Progenitor cell of endocrine pancreas (in vitro differentiated cells): ENCODE results near the gene GOLGA6C. TPM values are rescaled to one million over a fixed set of nuclear protein-coding genes. Genes with fewer than 3 reads are reported as not detected.

Experiments used
- DNase-seq: peaks from one replicate; pipeline ENCODE4 v3.0.0; 2021; ENCODE audit warnings: low spot score; ENCODE audit not compliant: unreplicated experiment
- H3K27ac Mint-ChIP-seq: 2 replicates; pipeline ENCODE4 v1.8.0; 2021; ENCODE audit warnings: mild to moderate bottlenecking, moderate library complexity, mixed read lengths
- H3K27me3 Mint-ChIP-seq: 2 replicates; pipeline ENCODE4 v1.8.0; 2021; ENCODE audit warnings: mixed read lengths
- H3K36me3 Mint-ChIP-seq: 2 replicates; pipeline ENCODE4 v1.8.0; 2022; ENCODE audit warnings: mixed read lengths; ENCODE audit not compliant: insufficient read depth
- H3K4me1 Mint-ChIP-seq: 2 replicates; pipeline ENCODE4 v1.8.0; 2021; ENCODE audit warnings: low read depth, mixed read lengths
- H3K4me3 Mint-ChIP-seq: 2 replicates; pipeline ENCODE4 v1.8.0; 2021; ENCODE audit warnings: low read depth, mild to moderate bottlenecking, moderate library complexity, mixed read lengths
- H3K9me3 Mint-ChIP-seq: 2 replicates; pipeline ENCODE4 v1.8.0; 2021; ENCODE audit warnings: low read depth, mixed read lengths
- total RNA-seq: library from RNA; stranded (reverse); gene quantifications from 2 replicates; pipeline ENCODE4 v1.2.1, GENCODE V29; 2021
- TF ChIP-seq, protein P1 (sequence below): fragments of 200-600 bp; sonication (generic); IDR thresholded peaks from one replicate; pipeline ENCODE4 v1.5.0; 2021; ENCODE audit warnings: antibody characterized with exemption, mild to moderate bottlenecking; ENCODE audit not compliant: unreplicated experiment

Gene GOLGA6C
- total RNA-seq, 1 donor from 2014 or later = not detected

- no peaks in the 10 kb centered on the region for H3K9me3 Mint-ChIP-seq
- no peak overlapping the region for H3K27ac Mint-ChIP-seq
- H3K36me3 Mint-ChIP-seq = no peaks in the 10 kb centered on the region
- H3K27me3 Mint-ChIP-seq = peaks cover 25% of the 10 kb centered on the region
- H3K4me3 Mint-ChIP-seq = no peak overlapping the region
- TF ChIP-seq, protein P1, sequence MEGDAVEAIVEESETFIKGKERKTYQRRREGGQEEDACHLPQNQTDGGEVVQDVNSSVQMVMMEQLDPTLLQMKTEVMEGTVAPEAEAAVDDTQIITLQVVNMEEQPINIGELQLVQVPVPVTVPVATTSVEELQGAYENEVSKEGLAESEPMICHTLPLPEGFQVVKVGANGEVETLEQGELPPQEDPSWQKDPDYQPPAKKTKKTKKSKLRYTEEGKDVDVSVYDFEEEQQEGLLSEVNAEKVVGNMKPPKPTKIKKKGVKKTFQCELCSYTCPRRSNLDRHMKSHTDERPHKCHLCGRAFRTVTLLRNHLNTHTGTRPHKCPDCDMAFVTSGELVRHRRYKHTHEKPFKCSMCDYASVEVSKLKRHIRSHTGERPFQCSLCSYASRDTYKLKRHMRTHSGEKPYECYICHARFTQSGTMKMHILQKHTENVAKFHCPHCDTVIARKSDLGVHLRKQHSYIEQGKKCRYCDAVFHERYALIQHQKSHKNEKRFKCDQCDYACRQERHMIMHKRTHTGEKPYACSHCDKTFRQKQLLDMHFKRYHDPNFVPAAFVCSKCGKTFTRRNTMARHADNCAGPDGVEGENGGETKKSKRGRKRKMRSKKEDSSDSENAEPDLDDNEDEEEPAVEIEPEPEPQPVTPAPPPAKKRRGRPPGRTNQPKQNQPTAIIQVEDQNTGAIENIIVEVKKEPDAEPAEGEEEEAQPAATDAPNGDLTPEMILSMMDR = no peak
- H3K4me1 Mint-ChIP-seq = no peaks in the 10 kb centered on the region
- no peak for DNase-seq
Measured at GRCh38 chr15:75233504-75234190, 24.5 kb upstream of the GOLGA6C start.

DNA sequence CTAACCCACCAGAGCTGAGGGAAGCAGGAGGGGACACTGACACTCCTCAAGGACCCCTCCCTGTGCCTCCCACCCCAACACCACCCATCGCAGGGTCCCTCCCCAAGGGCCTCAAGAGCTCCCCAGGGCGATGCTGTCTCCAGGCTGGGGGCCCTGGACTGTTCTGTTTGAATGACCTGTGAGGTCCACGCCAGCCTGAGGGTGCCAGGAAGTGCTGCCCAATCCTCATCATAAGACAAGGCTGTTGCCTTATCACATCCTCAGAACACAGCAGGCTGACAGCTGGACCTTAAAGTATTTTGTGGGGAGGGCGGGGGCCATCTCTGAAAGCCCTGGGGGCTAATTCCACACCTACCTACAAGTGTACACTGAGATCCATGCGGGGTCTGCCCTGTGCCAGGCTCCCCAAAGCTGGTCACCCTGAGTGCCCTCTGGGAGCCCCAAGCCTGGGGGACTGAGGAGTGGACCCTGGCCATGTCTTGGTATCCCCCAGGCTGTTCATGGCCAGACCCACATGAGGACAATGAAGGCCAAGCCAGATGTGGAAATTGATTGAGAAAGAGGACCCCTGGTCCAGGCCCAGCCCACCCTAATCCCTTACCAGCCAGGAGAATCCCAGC lies 23.8 kb upstream of the GOLGA6C start:
- Mint-ChIP-seq H3K36me3 (no peaks in the 10 kb centered on the region), H3K27me3 (peaks cover 25% of the 10 kb centered on the region), H3K4me1 (no peaks in the 10 kb centered on the region), H3K27ac (no peak overlapping the region), H3K9me3 (no peaks in the 10 kb centered on the region), H3K4me3 (no peak overlapping the region)
- TF ChIP-seq, protein P1 = no peak
- no peak for DNase-seq

DNA sequence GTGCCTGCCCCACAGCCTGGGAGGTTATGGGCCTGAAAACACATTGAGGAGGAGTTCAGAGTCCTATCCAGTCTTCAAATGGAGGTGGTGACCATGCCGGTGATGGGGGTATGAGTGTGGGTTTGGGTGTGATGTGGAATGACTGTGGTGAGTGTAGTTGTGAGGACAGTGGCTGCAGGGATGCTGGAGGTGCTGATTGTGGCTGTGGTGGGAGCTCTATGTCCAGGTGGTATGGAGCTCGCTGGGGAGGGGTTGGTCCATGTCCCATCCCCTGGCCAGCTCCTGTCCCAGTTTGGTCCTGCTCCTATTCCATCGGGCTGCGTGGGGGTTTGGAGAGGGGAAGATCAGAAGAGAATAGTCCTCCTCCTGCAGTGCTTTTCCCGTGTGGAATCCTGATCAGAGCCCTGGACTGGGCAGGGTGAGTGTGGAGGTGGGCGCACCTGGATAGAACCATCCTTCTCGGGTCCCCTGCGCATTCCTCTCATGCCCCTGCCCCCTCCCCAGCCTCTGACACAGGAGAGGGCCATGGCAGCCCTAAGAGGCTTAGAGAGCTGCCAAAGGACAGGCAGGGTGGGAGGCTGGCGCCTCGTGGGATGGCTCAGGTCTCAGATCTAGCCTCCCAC lies 23.0 kb upstream of the GOLGA6C start:
- peaks cover 26% of the 10 kb centered on the region for H3K27me3 Mint-ChIP-seq
- H3K9me3 Mint-ChIP-seq = no peaks in the 10 kb centered on the region
- H3K4me3 Mint-ChIP-seq = no peak overlapping the region
- DNase-seq = no peak
- TF ChIP-seq, protein P1 = no peak
- H3K4me1 Mint-ChIP-seq = no peaks in the 10 kb centered on the region
- no peak overlapping the region for H3K27ac Mint-ChIP-seq
- no peaks in the 10 kb centered on the region for H3K36me3 Mint-ChIP-seq

GRCh38 chr15:75235760-75236729 lies 22.1 kb upstream of the GOLGA6C start:
- Mint-ChIP-seq H3K36me3 (no peaks in the 10 kb centered on the region), H3K4me1 (no peaks in the 10 kb centered on the region), H3K4me3 (no peak overlapping the region), H3K9me3 (no peaks in the 10 kb centered on the region), H3K27me3 (peaks cover 33% of the 10 kb centered on the region), H3K27ac (no peak overlapping the region)
- no peak for DNase-seq
- TF ChIP-seq, protein P1 = no peak
